ENCODE data around the gene RHOJ. TPM values are rescaled to one million over a fixed set of nuclear protein-coding genes. Genes with fewer than 3 reads are reported as not detected.

The RHOJ gene
- total and polyA plus RNA-seq, 8 donors, result 21.5 to 66.7 (median 60.2) TPM

GRCh38 chr14:63248211-63248610 lies 44.0 kb downstream of the RHOJ start:
- Histone ChIP-seq H3K27me3 (no peaks in the 10 kb centered on the region), H3K27ac (no peak overlapping the region), H3K36me3 (no peaks in the 10 kb centered on the region), H3K9me3 (no peaks in the 10 kb centered on the region), H3K4me3 (no peak overlapping the region), H3K4me1 (peaks cover 0 to 3% of the 10 kb centered on the region in 2 donors)
- TF ChIP-seq, protein P1, sequence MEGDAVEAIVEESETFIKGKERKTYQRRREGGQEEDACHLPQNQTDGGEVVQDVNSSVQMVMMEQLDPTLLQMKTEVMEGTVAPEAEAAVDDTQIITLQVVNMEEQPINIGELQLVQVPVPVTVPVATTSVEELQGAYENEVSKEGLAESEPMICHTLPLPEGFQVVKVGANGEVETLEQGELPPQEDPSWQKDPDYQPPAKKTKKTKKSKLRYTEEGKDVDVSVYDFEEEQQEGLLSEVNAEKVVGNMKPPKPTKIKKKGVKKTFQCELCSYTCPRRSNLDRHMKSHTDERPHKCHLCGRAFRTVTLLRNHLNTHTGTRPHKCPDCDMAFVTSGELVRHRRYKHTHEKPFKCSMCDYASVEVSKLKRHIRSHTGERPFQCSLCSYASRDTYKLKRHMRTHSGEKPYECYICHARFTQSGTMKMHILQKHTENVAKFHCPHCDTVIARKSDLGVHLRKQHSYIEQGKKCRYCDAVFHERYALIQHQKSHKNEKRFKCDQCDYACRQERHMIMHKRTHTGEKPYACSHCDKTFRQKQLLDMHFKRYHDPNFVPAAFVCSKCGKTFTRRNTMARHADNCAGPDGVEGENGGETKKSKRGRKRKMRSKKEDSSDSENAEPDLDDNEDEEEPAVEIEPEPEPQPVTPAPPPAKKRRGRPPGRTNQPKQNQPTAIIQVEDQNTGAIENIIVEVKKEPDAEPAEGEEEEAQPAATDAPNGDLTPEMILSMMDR (IDR thresholded peaks at IDR 0.05), result no peak
- peak; percentile 41 for ATAC-seq
- intact Hi-C loops (cut with DNase I), result no loop called here
- no peak for DNase-seq

DNA sequence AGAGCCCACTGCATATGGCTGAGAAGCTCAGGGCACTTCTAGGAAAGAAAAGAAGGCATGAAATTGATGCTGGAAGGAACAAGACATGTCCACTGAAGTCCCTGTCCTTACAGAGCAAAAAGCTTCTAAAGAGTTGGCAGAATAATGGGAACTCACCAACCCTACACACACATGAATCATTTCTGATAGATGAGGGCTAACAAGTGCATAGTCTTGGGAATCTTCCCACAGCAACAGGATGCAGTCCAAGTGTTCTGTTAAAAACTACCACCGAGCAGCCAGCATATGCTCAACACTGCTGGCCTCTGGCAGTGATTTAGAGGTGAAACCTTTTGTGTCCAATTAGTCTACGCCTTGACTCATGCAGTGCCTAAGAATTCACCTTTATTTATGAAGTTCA lies 44.8 kb downstream of the RHOJ start:
- Histone ChIP-seq H3K4me3 (no peak overlapping the region), H3K27me3 (no peaks in the 10 kb centered on the region), H3K9me3 (no peaks in the 10 kb centered on the region), H3K27ac (no peak overlapping the region), H3K36me3 (no peaks in the 10 kb centered on the region), H3K4me1 (peaks cover 0 to 3% of the 10 kb centered on the region in 2 donors)
- DNase-seq (no peak), ATAC-seq (no peak)
- intact Hi-C loops (cut with DNase I), result no loop called here
- TF ChIP-seq, protein P1 (IDR thresholded peaks at IDR 0.05), result no peak

GRCh38 chr14:63257299-63257698 lies 53.1 kb downstream of the RHOJ start:
- ATAC-seq (no peak), DNase-seq (no peak)
- H3K4me1 ChIP-seq, result no peaks in the 10 kb centered on the region
- H3K36me3 ChIP-seq, result no peaks in the 10 kb centered on the region
- H3K27me3 ChIP-seq, result no peaks in the 10 kb centered on the region
- H3K4me3 ChIP-seq, result no peak overlapping the region
- intact Hi-C loops (cut with DNase I), result no loop called here
- no peaks in the 10 kb centered on the region for H3K9me3 ChIP-seq
- H3K27ac ChIP-seq, result no peak overlapping the region
- TF ChIP-seq, protein P1 (IDR thresholded peaks at IDR 0.05), result no peak

DNA sequence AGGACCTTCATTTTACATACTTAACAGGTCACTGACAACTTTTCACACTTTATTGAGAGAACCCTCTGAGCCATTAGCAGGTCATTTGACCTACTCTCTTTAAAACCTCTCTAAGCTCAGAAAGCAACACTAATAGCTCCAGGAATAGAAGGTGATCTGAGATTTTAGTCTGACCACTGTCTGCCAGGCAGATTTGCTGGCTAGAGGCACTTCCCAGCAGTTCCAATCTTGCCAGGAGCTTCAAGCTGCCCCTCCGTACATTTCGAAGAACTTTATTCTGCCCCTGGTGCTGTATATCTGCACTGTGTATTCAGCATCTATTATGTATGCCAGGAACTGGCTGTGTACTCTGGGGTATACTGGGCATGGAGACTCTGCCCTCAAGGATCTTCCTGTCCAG lies 58.2 kb downstream of the RHOJ start:
- Histone ChIP-seq H3K36me3 (no peaks in the 10 kb centered on the region), H3K27ac (no peak overlapping the region), H3K27me3 (no peaks in the 10 kb centered on the region), H3K9me3 (no peaks in the 10 kb centered on the region), H3K4me1 (no peaks in the 10 kb centered on the region), H3K4me3 (no peak overlapping the region)
- intact Hi-C loops (cut with DNase I), result no loop called here
- DNase-seq, result no peak
- TF ChIP-seq, protein P1 (IDR thresholded peaks at IDR 0.05), result no peak
- ATAC-seq, result no peak

DNA sequence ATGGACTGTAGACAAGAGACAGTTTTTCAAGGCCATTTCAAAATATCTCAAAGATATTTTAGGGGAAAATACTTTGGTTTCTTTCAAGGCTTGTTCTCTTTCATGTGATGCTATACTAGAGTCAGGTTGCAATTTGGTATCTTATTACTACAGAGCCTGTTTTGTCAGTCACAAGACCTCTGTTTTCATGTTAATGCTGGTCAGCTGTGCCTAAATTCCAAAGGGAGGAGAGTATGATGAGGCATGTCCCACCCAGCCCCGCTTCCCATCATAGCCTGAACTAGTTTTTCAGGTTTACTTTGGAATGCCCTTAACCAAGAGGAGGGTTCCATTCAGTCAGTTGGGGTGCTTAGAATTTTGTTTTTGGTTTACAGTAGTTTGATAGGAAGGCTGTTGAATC lies 61.9 kb downstream of the RHOJ start:
- Histone ChIP-seq H3K4me3 (no peak overlapping the region), H3K27ac (no peak overlapping the region), H3K4me1 (no peaks in the 10 kb centered on the region), H3K36me3 (no peaks in the 10 kb centered on the region), H3K9me3 (no peaks in the 10 kb centered on the region), H3K27me3 (no peaks in the 10 kb centered on the region)
- DNase-seq (no peak), ATAC-seq (no peak)
- intact Hi-C loops (cut with DNase I), result no loop called here
- TF ChIP-seq, protein P1 (IDR thresholded peaks at IDR 0.05), result no peak

Measured in left lung (tissue), 10 donors.